Natural killer cell (primary cell): Measurements from ENCODE around the gene CHMP3. TPM values are rescaled to one million over a fixed set of nuclear protein-coding genes. Genes with fewer than 3 reads are reported as not detected.

Experiments
- ATAC-seq, 3 donors: fragments of 150-1000 bp in 2 of 3; fragments of 200-7000 bp in 1 of 3; cut with Tn5 transposase; 1 replicate in 1 of 3; 2 replicates in 2 of 3; pipeline ENCODE4 v1.10.0; 2021; ENCODE audit warnings: mild to moderate bottlenecking in 2 of 3, moderate library complexity in 2 of 3
- DNase-seq, 2 donors: peaks; one replicate each; pipeline versions ENCODE4 v3.0.0 to v3.0.0-alpha.2; 2013 to 2021; ENCODE audit warnings: mixed read lengths in 1 of 2
- H3K27ac ChIP-seq: one replicate; pipeline ENCODE4 v1.5.1; 2013; ENCODE audit warnings: mild to moderate bottlenecking, low read length
- H3K27me3 ChIP-seq: one replicate; pipeline ENCODE4 v1.6.1; 2013; ENCODE audit warnings: low read length; ENCODE audit not compliant: control insufficient read depth, insufficient read depth
- H3K36me3 ChIP-seq: one replicate; pipeline ENCODE4 v1.6.1; 2013; ENCODE audit warnings: low read length; ENCODE audit not compliant: control insufficient read depth, insufficient read depth
- H3K4me1 ChIP-seq: one replicate; pipeline ENCODE4 v1.6.1; 2013; ENCODE audit warnings: low read length; ENCODE audit not compliant: control insufficient read depth, insufficient read depth
- H3K4me3 ChIP-seq: one replicate; pipeline ENCODE4 v1.5.1; 2013; ENCODE audit warnings: low read length
- H3K9me3 ChIP-seq: one replicate; pipeline ENCODE4 v1.6.1; 2013; ENCODE audit warnings: low read length; ENCODE audit not compliant: control insufficient read depth, insufficient read depth
- H3K27ac Mint-ChIP-seq, 2 donors: one replicate each; pipeline ENCODE4 v1.8.0; 2022; ENCODE audit warnings: mild to moderate bottlenecking in 2 of 2, mixed read lengths in 2 of 2, moderate library complexity in 1 of 2
- H3K27me3 Mint-ChIP-seq, 2 donors: one replicate each; pipeline ENCODE4 v1.8.0; 2022; ENCODE audit warnings: low read depth in 2 of 2, mixed read lengths in 2 of 2
- H3K36me3 Mint-ChIP-seq: one replicate; pipeline ENCODE4 v1.8.0; 2022; ENCODE audit warnings: mixed read lengths
- H3K4me1 Mint-ChIP-seq, 2 donors: one replicate each; pipeline ENCODE4 v1.8.0; 2022; ENCODE audit warnings: mixed read lengths in 2 of 2
- H3K4me3 Mint-ChIP-seq: one replicate; pipeline ENCODE4 v1.8.0; 2022; ENCODE audit warnings: mild to moderate bottlenecking, moderate library complexity, mixed read lengths
- H3K9me3 Mint-ChIP-seq, 2 donors: one replicate each; pipeline ENCODE4 v1.8.0; 2022; ENCODE audit warnings: mixed read lengths in 2 of 2
- WGBS: methylation state at CpG from one replicate; pipeline ENCODE4 v1.1.7; 2013; ENCODE audit warnings: missing lambda C conversion rate; ENCODE audit not compliant: insufficient coverage; 5-methylcytosine and 5-hydroxymethylcytosine counted together
- intact Hi-C: fragments of 100-400 bp; cut with micrococcal nuclease; formaldehyde crosslinking; loops from one replicate; pipeline ENCODE4 v1.14.2; 2022
- total RNA-seq, 4 donors: library from RNA; stranded (reverse); fragments of 120-200 nt in 1 of 4; gene quantifications; one replicate each; pipeline versions ENCODE4 v1.2.3 to v1.2.4, GENCODE V29; 2013 to 2022
- TF ChIP-seq, protein P1 (sequence below): fragments of 200-600 bp; IDR thresholded peaks from one replicate; pipeline ENCODE4 v1.8.0; 2022; ENCODE audit warnings: antibody characterized with exemption

Gene CHMP3
- total RNA-seq, 3 donors from 2014 or later (not counting 1 experiment from before 2014, with no cell fraction given) = 47.4 to 50.3 (median 49.3) TPM

DNA sequence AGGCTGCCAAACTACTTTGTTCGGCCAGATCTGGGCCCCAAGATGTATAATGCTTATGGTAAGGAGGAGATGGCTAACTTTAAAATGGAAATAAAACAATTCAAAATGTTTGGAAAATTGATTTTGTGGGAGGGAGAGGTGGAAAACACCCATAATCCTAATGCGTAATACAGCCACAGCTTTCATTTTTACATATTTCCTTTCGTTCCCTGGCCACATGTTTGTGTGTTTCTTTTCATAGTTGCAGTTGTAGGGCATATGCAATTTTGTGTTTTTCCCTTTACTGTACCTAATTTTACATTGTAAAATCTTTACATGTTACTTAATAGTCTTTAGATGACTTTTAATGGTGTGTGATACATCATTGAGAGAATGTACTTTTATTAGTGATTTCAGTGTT lies 77.4 kb downstream of the CHMP3 start:
- Histone ChIP-seq H3K27ac (no peak overlapping the region), H3K4me3 (no peak overlapping the region), H3K4me1 (no peaks in the 10 kb centered on the region), H3K9me3 (no peaks in the 10 kb centered on the region), H3K36me3 (peaks cover 100% of the 10 kb centered on the region), H3K27me3 (no peaks in the 10 kb centered on the region)
- no peak for DNase-seq
- no peak for ATAC-seq
- Mint-ChIP-seq H3K9me3 (no peaks in the 10 kb centered on the region), H3K4me3 (no peak overlapping the region), H3K27me3 (no peaks in the 10 kb centered on the region), H3K4me1 (peaks cover 7 to 16% of the 10 kb centered on the region in 2 donors), H3K27ac (peak overlapping the region in 1 of 2 donors; percentile 68), H3K36me3 (peaks cover 56% of the 10 kb centered on the region)
- WGBS = 100% methylated on average over 1 of the region's 3 CpGs
- intact Hi-C loops = no loop called here
- TF ChIP-seq, protein P1, sequence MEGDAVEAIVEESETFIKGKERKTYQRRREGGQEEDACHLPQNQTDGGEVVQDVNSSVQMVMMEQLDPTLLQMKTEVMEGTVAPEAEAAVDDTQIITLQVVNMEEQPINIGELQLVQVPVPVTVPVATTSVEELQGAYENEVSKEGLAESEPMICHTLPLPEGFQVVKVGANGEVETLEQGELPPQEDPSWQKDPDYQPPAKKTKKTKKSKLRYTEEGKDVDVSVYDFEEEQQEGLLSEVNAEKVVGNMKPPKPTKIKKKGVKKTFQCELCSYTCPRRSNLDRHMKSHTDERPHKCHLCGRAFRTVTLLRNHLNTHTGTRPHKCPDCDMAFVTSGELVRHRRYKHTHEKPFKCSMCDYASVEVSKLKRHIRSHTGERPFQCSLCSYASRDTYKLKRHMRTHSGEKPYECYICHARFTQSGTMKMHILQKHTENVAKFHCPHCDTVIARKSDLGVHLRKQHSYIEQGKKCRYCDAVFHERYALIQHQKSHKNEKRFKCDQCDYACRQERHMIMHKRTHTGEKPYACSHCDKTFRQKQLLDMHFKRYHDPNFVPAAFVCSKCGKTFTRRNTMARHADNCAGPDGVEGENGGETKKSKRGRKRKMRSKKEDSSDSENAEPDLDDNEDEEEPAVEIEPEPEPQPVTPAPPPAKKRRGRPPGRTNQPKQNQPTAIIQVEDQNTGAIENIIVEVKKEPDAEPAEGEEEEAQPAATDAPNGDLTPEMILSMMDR = no peak

DNA sequence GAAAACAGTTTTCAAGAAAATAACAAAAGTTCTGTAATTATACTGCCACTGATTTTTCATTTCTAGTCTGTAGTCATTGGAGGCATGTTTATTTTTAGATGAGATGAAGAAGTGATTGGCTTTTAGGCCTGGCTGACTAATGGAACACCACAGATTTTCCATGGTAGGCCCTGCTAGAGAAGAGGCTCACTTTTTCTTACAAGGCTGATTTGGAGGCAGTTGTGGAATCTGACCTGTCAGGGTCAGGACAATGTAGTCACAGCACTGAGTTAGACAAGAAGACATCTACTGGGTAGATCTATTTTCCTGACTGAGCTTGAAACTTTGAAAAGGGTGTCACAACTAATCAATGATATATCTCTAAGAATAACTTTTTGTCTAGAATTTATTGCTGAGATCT lies 78.1 kb downstream of the CHMP3 start:
- ATAC-seq (no peak), DNase-seq (no peak)
- H3K36me3 ChIP-seq = peaks cover 100% of the 10 kb centered on the region
- H3K27me3 Mint-ChIP-seq = no peaks in the 10 kb centered on the region
- no peaks in the 10 kb centered on the region for H3K9me3 Mint-ChIP-seq
- intact Hi-C loops = no loop called here
- H3K27ac Mint-ChIP-seq = peak overlapping the region; percentile 63 to 68
- H3K9me3 ChIP-seq = no peaks in the 10 kb centered on the region
- H3K4me1 ChIP-seq = no peaks in the 10 kb centered on the region
- TF ChIP-seq, protein P1 = no peak
- no peak overlapping the region for H3K4me3 ChIP-seq
- H3K27me3 ChIP-seq = no peaks in the 10 kb centered on the region
- H3K4me1 Mint-ChIP-seq = peaks cover 9 to 16% of the 10 kb centered on the region in 2 donors
- H3K36me3 Mint-ChIP-seq = peaks cover 61% of the 10 kb centered on the region
- H3K27ac ChIP-seq = no peak overlapping the region
- no peak overlapping the region for H3K4me3 Mint-ChIP-seq

DNA sequence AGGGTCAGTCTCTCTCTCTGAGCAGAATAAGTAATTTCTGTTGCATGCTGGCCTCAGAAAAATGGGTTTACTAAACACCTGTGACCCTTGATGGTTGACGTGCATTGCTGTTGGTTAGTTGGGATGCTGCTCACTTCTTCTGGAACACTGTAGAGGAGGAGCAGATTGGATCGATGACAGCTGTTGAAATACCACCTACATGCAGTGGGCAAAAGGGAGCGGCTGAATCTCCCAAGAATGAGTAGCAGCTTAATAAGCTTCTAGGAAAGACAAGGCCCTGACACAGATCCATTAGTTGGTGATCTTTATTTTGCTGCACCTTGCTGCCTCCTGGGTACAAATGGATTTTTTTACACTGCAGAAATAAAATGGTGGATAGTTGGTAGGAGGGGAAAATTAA lies 78.9 kb downstream of the CHMP3 start:
- peaks cover 99% of the 10 kb centered on the region for H3K36me3 ChIP-seq
- ATAC-seq = no peak
- Mint-ChIP-seq H3K4me3 (no peak overlapping the region), H3K36me3 (peaks cover 58% of the 10 kb centered on the region), H3K27me3 (no peaks in the 10 kb centered on the region), H3K4me1 (peaks cover 9 to 16% of the 10 kb centered on the region in 2 donors), H3K9me3 (no peaks in the 10 kb centered on the region), H3K27ac (peak overlapping the region; percentile 63 to 68)
- no peaks in the 10 kb centered on the region for H3K9me3 ChIP-seq
- no peak overlapping the region for H3K27ac ChIP-seq
- no peaks in the 10 kb centered on the region for H3K4me1 ChIP-seq
- TF ChIP-seq, protein P1 = no peak
- intact Hi-C loops = no loop called here
- DNase-seq = no peak
- H3K4me3 ChIP-seq = no peak overlapping the region
- H3K27me3 ChIP-seq = no peaks in the 10 kb centered on the region
- 95% methylated on average over 3 of the region's 3 CpGs for WGBS

DNA sequence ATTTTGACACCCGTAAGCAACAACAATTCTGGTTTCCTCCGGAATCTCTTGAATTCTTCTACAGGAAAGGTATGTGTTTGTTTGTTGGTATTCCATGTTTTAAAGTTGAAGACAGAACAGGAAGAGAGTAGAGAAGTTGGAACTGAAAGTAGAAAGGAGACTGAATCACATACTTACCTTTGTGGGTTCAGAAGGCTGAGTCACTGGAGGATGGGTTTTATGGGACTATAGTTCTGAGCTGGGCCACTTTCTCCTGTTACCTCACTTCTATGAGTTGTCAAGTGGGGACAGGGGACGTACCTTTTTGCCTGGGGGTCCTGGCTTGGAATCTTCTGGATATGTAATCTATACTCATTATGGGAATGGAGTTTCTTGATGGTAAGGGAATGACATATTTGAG lies 81.2 kb downstream of the CHMP3 start:
- Mint-ChIP-seq H3K4me3 (no peak overlapping the region), H3K9me3 (no peaks in the 10 kb centered on the region), H3K36me3 (peaks cover 75% of the 10 kb centered on the region), H3K27me3 (no peaks in the 10 kb centered on the region), H3K4me1 (peaks cover 17 to 21% of the 10 kb centered on the region in 2 donors), H3K27ac (peak overlapping the region in 1 of 2 donors; percentile 25)
- Histone ChIP-seq H3K4me3 (no peak overlapping the region), H3K36me3 (peaks cover 100% of the 10 kb centered on the region), H3K27me3 (no peaks in the 10 kb centered on the region), H3K27ac (no peak overlapping the region), H3K4me1 (no peaks in the 10 kb centered on the region), H3K9me3 (no peaks in the 10 kb centered on the region)
- 100% methylated on average over 3 of the region's 3 CpGs for WGBS
- DNase-seq (no peak), ATAC-seq (no peak)
- TF ChIP-seq, protein P1 = no peak
- intact Hi-C loops = no loop called here
